ENCODE data around the gene SNAP29.

Gene SNAP29

GRCh38 chr22:20904008-20904979 is 45.5 kb downstream of the SNAP29 start (continued):
- TF ChIP-seq ATF2 (tag by site-specific recombination; IDR thresholded peaks at IDR 0.05; ENCODE audit: low read depth) (peak; percentile 89), ZBTB1 (tag by site-specific recombination; IDR thresholded peaks at IDR 0.05) (no peak), PBX3 (CRISPR knock-in tag; IDR thresholded peaks at IDR 0.05) (no peak), ZNF248 (tag by site-specific recombination; IDR thresholded peaks at IDR 0.05) (no peak), BCL11B (tag by site-specific recombination; IDR thresholded peaks at IDR 0.05; ENCODE audit: low read depth) (no peak), ZNF76 (tag by site-specific recombination; IDR thresholded peaks at IDR 0.05; ENCODE audit: borderline replicate concordance, low read depth) (no peak), INSM2 (tag by site-specific recombination; IDR thresholded peaks at IDR 0.05) (no peak), GLI2 (tag by site-specific recombination; IDR thresholded peaks at IDR 0.05; ENCODE audit: borderline replicate concordance, low read depth) (no peak), ZNF121 (tag by site-specific recombination; IDR thresholded peaks at IDR 0.05) (no peak), ZNF302 (tag by site-specific recombination; IDR thresholded peaks at IDR 0.05; ENCODE audit: low read depth) (no peak), ZNF544 (tag by site-specific recombination; IDR thresholded peaks at IDR 0.05) (no peak), ZNF423 (tag by site-specific recombination; IDR thresholded peaks at IDR 0.05) (no peak), ZBTB44 (tag by site-specific recombination; IDR thresholded peaks at IDR 0.05) (no peak), CTCF (tag by site-specific recombination; IDR thresholded peaks at IDR 0.05) (no peak), ZNF660 (tag by site-specific recombination; IDR thresholded peaks at IDR 0.05) (peak; percentile 79), ZNF791 (tag by site-specific recombination; IDR thresholded peaks at IDR 0.05) (no peak), ZNF138 (tag by site-specific recombination; IDR thresholded peaks at IDR 0.05; ENCODE audit: borderline replicate concordance) (no peak), ZNF548 (tag by site-specific recombination; IDR thresholded peaks at IDR 0.05) (no peak), ZNF274 (IDR thresholded peaks at IDR 0.05; ENCODE audit: low read length) (no peak), ZNF274 (tag by site-specific recombination; IDR thresholded peaks at IDR 0.05; ENCODE audit: borderline replicate concordance) (no peak), ZNF174 (tag by site-specific recombination; IDR thresholded peaks at IDR 0.05) (no peak)
- TF ChIP-seq, protein P1, sequence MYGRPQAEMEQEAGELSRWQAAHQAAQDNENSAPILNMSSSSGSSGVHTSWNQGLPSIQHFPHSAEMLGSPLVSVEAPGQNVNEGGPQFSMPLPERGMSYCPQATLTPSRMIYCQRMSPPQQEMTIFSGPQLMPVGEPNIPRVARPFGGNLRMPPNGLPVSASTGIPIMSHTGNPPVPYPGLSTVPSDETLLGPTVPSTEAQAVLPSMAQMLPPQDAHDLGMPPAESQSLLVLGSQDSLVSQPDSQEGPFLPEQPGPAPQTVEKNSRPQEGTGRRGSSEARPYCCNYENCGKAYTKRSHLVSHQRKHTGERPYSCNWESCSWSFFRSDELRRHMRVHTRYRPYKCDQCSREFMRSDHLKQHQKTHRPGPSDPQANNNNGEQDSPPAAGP (tag by site-specific recombination; IDR thresholded peaks at IDR 0.05): peak; percentile 51; the same call in 1 of the 2 replicates
- TF ChIP-seq, protein P2, sequence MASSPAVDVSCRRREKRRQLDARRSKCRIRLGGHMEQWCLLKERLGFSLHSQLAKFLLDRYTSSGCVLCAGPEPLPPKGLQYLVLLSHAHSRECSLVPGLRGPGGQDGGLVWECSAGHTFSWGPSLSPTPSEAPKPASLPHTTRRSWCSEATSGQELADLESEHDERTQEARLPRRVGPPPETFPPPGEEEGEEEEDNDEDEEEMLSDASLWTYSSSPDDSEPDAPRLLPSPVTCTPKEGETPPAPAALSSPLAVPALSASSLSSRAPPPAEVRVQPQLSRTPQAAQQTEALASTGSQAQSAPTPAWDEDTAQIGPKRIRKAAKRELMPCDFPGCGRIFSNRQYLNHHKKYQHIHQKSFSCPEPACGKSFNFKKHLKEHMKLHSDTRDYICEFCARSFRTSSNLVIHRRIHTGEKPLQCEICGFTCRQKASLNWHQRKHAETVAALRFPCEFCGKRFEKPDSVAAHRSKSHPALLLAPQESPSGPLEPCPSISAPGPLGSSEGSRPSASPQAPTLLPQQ (tag by site-specific recombination; IDR thresholded peaks at IDR 0.05): peak; percentile 44; the same call in 1 of the 2 replicates
